ENCODE data around the gene ANKRD45.
"Not testable (repeated sequence)": the region's sequence is repeated elsewhere in the genome, so short reads cannot be mapped to it uniquely, and the experiment has no call there.

ANKRD45 gene, protein sequence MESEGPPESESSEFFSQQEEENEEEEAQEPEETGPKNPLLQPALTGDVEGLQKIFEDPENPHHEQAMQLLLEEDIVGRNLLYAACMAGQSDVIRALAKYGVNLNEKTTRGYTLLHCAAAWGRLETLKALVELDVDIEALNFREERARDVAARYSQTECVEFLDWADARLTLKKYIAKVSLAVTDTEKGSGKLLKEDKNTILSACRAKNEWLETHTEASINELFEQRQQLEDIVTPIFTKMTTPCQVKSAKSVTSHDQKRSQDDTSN

GRCh38 chr1:173669491-173669941 is at the start of gene ANKRD45:
ANKRD45 (minus strand) TSS chr1:173669851; CDS start chr1:173659418, 10,433 bp downstream.
- no peak for DNase-seq

- no peak for DNase-seq
Observed at GRCh38 chr1:173717238-173717637, 47.6 kb upstream of the ANKRD45 start.

- no peak for DNase-seq
Observed at GRCh38 chr1:173715538-173715844, 45.8 kb upstream of the ANKRD45 start.

- DNase-seq, result peak; percentile 93
Observed at GRCh38 chr1:173714759-173715537, 45.3 kb upstream of the ANKRD45 start, which contains the start of gene KLHL20. KLHL20 (plus strand) TSS chr1:173714981; CDS start chr1:173716044, 1,063 bp downstream.

GRCh38 chr1:173714441-173714758 is 44.7 kb upstream of the ANKRD45 start:
- DNase-seq, result peak; percentile 2

DNA sequence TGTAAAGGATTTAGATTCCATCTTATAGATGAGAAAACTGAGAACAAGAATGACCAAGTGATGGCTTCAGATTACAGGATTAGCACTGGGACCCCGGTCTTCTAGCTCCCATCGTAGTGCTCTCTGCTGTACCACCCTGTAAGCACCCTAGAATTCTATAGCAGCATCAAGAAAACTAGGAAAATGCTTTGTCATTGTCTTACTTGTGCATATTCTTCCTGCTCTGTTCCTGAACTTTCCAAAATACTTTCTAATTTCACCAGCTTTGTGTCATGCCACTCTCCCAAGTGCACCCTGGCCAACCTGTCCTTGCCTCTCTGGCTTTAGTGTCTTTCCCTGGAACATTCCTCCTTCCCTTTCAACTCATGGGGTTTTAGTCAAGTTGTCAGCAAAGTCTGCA is 39.1 kb upstream of the ANKRD45 start:
- no peak for DNase-seq

DNA sequence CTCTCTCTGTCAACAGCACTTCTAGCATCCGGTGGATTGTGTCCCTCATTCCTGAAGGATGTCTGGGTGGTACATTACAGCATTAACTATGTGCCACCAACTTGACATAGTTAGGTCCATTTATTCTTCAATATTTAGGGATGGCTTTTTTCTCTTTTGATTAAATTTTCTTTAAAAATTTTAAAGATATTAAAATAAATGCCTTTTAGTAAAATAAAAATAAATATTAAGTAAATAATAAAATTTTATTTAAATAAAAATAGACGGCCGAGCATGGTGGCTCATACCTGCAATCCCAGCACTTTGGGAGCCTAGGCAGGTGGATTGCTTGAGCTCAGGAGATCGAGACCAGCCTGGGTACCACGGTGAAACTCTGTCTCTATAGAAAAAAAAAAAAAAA is 35.5 kb upstream of the ANKRD45 start:
- DNase-seq, result no peak

GRCh38 chr1:173702736-173703135 is 33.1 kb upstream of the ANKRD45 start:
- no peak for DNase-seq

DNA sequence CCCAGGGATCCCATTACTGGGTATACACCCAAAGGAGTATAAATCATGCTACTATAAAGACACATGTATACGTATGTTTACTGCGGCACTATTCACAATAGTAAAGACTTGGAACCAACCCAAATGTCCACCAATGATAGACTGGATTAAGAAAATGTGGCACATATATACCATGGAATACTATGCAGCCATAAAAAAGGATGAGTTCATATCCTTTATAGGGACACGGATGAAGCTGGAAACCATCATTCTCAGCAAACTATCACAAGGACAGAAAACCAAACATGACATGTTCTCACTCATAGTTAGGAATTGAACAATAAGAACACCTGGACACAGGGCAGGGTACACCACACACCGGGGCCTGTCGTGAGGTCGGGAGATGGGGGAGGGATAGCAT is 31.6 kb upstream of the ANKRD45 start:
- not testable (repeated sequence) for DNase-seq

DNA sequence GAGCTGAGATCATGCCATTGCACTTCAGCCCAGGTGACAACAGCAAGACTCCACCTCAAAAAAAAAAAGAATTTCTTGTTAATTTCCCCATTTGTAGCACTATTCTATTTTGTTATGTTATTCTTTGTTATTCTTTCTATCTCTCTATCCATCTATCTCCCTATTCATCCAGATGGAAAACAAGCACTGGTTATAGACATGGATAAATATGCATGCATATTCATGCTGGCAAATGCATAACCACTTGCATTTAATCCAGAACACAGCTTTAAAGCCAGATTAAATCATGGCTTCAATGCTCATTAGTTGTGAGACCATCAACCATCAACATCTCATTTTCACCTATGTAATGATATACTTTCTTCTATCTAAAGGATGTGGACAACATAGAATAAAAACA is 23.6 kb upstream of the ANKRD45 start:
- DNase-seq, result no peak

- no peak for DNase-seq
Observed at GRCh38 chr1:173688300-173688699, 18.6 kb upstream of the ANKRD45 start.

DNA sequence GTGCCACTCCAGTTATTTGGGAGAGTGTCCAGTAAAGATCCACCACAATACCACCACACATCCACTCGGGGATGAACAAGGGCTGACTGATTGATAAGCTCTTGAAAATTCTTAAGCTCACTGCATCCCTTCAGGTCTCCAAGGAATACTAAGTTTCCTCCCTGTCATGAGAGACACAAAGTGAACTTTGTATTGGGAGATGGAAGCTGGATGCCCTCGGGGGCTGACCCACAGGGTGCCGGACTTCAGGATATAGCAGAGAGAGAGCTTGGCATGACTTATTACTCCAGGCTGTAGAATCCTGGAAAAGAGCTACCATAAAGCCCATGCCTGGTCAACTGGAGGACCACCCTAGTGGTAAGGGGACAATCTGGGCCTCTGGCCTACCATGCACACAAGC is 15.5 kb upstream of the ANKRD45 start:
- not testable (repeated sequence) for DNase-seq

- DNase-seq, result not testable (repeated sequence)
Observed at GRCh38 chr1:173683838-173684237, 14.2 kb upstream of the ANKRD45 start.

DNA sequence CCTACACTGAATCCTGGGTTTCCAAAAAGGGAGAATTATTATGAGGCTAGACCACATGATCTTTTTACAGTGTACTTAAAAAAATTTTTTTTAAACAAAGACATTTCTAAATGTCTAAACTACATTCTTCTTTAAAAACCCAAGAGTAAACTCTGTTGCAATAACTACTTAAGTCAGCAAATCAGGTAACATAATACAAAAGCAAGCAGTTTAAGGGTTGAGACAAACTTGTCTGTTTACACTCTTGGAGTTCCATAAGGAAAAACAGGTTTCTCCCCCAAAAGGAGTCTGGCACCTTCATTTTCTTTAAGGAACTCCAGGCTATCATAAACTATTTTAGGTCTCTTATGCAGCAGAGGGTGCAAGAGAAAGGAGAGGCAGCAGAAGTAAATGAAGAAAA is 12.5 kb upstream of the ANKRD45 start:
- no peak for DNase-seq

GRCh38 chr1:173680152-173680551 is 10.5 kb upstream of the ANKRD45 start:
- not testable (repeated sequence) for DNase-seq

- DNase-seq, result not testable (repeated sequence)
Observed at GRCh38 chr1:173674496-173674895, 4.8 kb upstream of the ANKRD45 start.

DNA sequence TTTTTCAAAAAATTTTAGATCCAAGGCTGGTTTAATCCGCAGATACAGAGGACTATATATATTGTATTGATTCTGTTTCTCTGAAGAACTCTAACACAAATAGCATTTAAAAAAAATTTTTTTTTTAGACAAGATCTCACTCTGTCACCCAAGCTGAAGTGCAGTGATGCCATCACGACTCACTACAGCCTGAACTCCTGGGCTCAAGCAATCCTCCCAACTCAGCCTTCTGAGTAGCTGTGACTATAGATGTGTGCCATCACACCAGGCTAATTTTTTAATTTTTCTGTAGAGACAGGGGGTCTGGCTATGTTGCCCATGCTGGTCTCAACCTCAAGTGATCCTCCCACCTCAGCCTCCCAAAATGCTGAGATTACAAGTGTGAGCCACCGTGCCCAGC is 3.0 kb downstream of the ANKRD45 start:
- no peak for DNase-seq

- DNase-seq, result no peak
Observed at GRCh38 chr1:173663159-173663558, 6.5 kb downstream of the ANKRD45 start.

GRCh38 chr1:173661763-173662162 is 7.9 kb downstream of the ANKRD45 start:
- no peak for DNase-seq

GRCh38 chr1:173661271-173661670 is 8.4 kb downstream of the ANKRD45 start:
- DNase-seq, result no peak

DNA sequence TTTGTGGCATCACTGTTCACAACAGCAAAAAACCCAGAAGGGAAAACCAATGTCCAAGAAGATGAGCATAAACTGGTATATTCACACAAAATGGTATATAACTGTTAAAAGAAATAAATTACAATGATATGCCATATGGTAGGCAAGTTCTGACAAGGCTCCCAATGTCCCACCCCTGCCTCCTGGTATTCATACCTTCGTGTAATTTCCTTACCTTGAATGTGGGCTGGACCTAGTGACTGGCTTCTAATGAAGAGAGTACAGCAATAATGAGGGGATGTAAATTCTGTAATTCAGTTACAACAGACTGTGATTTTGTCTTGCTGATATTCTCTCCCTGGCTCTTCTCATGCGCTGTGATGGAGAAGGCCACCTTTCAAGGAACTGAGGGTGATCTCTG is 9.3 kb downstream of the ANKRD45 start:
- DNase-seq, result no peak

DNA sequence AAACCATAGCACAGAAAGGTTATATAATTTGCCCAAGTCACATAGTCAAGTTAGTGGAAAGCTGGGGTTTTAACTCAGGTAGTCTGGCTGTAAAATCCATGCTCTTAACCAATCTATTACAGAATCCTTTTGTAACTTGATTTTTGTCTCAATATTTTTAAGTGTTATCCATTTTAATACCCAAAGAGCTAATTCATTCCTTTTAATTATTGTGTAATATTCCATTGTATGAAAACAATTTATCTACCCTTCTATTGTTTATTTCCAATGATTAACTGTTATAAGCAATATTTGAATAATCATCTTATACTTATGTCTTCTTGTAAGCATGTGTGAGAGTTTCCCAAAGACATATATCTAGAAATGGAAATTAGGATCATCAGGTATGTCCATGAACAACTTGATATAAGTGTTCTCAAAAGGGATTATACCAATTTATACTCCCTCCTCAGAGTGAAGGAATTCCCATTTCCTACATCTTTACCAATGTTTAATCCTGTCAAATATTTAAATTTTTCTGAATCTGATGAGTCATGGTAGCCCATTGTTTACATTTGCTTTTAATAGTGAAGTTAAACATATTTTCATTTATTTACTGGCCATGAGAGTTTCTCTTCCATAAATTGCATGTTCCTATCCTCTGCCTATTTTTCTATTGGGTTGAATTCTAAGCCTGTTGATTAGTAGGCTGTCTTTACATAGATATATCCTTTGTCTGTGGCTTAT is 20.6 kb downstream of the ANKRD45 start:
- DNase-seq, result no peak

DNA sequence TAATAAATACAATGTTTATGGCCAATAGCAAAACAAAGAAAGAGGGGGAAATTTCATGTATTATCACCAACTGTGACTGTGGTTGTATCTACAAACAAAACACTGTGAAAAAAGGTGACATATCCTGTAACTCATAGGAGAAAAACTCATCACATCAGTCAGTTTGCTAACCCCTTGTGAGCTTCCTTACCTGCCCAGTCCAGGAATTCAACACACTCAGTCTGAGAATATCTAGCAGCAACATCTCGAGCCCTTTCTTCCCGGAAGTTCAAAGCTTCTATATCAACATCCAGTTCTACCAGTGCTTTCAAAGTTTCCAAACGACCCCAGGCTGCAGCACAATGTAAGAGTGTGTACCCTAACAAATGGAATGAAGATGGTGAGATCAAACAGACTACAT is 23.0 kb downstream of the ANKRD45 start:
- DNase-seq, result no peak
